GM23338 (cell line): ENCODE data around the gene CALY.

Experiments used
- CREB1 ChIP-seq: fragments of 250-450 bp; sonication (Bioruptor Pico); IDR thresholded peaks from 2 replicates; pipeline ENCODE4 v1.5.0; 2020; ENCODE audit warnings: low read depth, mild to moderate bottlenecking, moderate library complexity
- EZH2 ChIP-seq: fragments of 200-600 bp; sonication (generic); IDR thresholded peaks from one replicate; pipeline ENCODE4 v1.8.0; 2017; ENCODE audit warnings: antibody characterized with exemption, mild to moderate bottlenecking, low read depth; ENCODE audit not compliant: unreplicated experiment
- EZH2phosphoT487 ChIP-seq: fragments of 200-600 bp; sonication (generic); IDR thresholded peaks from one replicate; pipeline ENCODE4 v1.8.1; 2018; ENCODE audit warnings: antibody characterized with exemption; ENCODE audit not compliant: unreplicated experiment
- POLR2AphosphoS5 ChIP-seq: IDR thresholded peaks from 2 replicates; pipeline ENCODE4 v1.6.1; 2016; ENCODE audit warnings: antibody characterized with exemption, low read depth
- TF ChIP-seq, protein P1 (sequence below), 2 experiments: fragments of 200-600 bp in 1 of 2; sonication (generic) in 1 of 2; conservative IDR thresholded peaks; 2 replicates each; pipeline versions ENCODE4 v1.5.1 to v1.6.1; 2016 to 2017; ENCODE audit warnings: antibody characterized with exemption in 2 of 2, low read depth in 2 of 2, mild to moderate bottlenecking in 2 of 2, moderate library complexity in 1 of 2
- TF ChIP-seq, protein P2 (sequence below): IDR thresholded peaks from one replicate; pipeline ENCODE4 v1.6.1; 2018; ENCODE audit warnings: antibody characterized with exemption; ENCODE audit not compliant: unreplicated experiment

DNA sequence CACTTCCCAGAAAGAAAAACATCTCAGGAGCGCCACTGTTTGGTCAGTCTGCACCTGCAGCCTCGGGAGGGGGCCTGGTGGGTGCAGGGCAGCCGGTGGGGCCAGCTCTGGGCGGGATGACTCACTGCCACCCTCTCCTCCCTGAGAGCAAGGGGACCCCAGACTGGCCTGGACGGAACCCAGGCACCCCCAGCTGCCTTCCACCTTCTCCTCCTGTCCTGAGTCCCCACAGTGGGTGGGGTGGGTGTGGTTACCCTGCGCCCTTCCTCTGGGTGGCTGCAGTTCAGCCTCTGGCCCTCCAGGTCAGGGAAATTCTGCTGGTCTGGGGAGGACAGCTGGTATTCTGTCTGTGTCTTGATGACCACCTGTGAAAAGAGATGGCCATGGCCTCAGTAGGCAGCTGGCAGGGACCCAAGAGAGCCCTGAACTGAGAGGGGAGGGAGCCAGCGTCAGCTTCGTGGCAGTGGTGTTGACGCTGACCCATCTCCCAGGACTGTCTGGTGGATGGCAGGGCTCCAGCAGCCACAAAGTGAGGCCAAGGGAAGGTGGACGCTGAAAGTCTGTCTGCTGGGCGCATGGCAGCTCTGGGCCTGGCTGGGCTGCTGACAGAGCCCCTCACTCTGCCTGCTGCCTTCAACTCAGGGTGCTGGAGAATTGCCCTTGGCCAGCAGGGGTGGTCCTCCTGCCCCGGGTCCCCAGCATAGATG lies 8.9 kb downstream of the CALY start:
- TF ChIP-seq, protein P1, sequence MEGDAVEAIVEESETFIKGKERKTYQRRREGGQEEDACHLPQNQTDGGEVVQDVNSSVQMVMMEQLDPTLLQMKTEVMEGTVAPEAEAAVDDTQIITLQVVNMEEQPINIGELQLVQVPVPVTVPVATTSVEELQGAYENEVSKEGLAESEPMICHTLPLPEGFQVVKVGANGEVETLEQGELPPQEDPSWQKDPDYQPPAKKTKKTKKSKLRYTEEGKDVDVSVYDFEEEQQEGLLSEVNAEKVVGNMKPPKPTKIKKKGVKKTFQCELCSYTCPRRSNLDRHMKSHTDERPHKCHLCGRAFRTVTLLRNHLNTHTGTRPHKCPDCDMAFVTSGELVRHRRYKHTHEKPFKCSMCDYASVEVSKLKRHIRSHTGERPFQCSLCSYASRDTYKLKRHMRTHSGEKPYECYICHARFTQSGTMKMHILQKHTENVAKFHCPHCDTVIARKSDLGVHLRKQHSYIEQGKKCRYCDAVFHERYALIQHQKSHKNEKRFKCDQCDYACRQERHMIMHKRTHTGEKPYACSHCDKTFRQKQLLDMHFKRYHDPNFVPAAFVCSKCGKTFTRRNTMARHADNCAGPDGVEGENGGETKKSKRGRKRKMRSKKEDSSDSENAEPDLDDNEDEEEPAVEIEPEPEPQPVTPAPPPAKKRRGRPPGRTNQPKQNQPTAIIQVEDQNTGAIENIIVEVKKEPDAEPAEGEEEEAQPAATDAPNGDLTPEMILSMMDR (conservative IDR thresholded peaks at IDR 0.05; ENCODE audit: low read depth in 2 of 2) = peak in 1 of 2 experiments; percentile 35; a peak in 2 of 4 replicates
- TF ChIP-seq EZH2 (no peak), CREB1 (no peak), EZH2phosphoT487 (no peak), POLR2AphosphoS5 (no peak)
- TF ChIP-seq, protein P2, sequence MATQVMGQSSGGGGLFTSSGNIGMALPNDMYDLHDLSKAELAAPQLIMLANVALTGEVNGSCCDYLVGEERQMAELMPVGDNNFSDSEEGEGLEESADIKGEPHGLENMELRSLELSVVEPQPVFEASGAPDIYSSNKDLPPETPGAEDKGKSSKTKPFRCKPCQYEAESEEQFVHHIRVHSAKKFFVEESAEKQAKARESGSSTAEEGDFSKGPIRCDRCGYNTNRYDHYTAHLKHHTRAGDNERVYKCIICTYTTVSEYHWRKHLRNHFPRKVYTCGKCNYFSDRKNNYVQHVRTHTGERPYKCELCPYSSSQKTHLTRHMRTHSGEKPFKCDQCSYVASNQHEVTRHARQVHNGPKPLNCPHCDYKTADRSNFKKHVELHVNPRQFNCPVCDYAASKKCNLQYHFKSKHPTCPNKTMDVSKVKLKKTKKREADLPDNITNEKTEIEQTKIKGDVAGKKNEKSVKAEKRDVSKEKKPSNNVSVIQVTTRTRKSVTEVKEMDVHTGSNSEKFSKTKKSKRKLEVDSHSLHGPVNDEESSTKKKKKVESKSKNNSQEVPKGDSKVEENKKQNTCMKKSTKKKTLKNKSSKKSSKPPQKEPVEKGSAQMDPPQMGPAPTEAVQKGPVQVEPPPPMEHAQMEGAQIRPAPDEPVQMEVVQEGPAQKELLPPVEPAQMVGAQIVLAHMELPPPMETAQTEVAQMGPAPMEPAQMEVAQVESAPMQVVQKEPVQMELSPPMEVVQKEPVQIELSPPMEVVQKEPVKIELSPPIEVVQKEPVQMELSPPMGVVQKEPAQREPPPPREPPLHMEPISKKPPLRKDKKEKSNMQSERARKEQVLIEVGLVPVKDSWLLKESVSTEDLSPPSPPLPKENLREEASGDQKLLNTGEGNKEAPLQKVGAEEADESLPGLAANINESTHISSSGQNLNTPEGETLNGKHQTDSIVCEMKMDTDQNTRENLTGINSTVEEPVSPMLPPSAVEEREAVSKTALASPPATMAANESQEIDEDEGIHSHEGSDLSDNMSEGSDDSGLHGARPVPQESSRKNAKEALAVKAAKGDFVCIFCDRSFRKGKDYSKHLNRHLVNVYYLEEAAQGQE = no peak
